SK-N-SH (cell line): ENCODE results near the gene KRTAP5-11.

Experiments
- CTCF ChIP-seq: fragments of 200-600 bp; sonication (generic); IDR thresholded peaks from 2 replicates; pipeline ENCODE4 v1.6.1; 2017; ENCODE audit warnings: antibody characterized with exemption, mild to moderate bottlenecking, moderate library complexity
- EZH2phosphoT487 ChIP-seq: fragments of 200-600 bp; sonication (generic); IDR thresholded peaks from 2 replicates; pipeline ENCODE4 v1.6.1; 2017; ENCODE audit warnings: low read depth, mixed run types, mild to moderate bottlenecking, antibody characterized with exemption, moderate library complexity, borderline replicate concordance
- FOXJ3 ChIP-seq: sonication (generic); formaldehyde crosslinking; IDR thresholded peaks from 2 replicates; pipeline ENCODE4 v1.5.1; 2020; ENCODE audit warnings: mild to moderate bottlenecking, missing genetic modification reagents
- MAX ChIP-seq: IDR thresholded peaks from 2 replicates; pipeline ENCODE4 v1.4.0; 2012; ENCODE audit warnings: low read depth
- MEF2A ChIP-seq: IDR thresholded peaks from 2 replicates; pipeline ENCODE4 v1.4.0; 2012; ENCODE audit warnings: low read depth, borderline replicate concordance
- NFIC ChIP-seq: IDR thresholded peaks from 2 replicates; pipeline ENCODE4 v1.4.0; 2012; ENCODE audit warnings: borderline replicate concordance
- POLR2AphosphoS5 ChIP-seq: IDR thresholded peaks from 2 replicates; pipeline ENCODE4 v1.6.1; 2012; ENCODE audit warnings: low read depth, low read length
- REST ChIP-seq: IDR thresholded peaks from 2 replicates; pipeline ENCODE4 v1.6.1; 2012; ENCODE audit warnings: mild to moderate bottlenecking, low read depth, low read length, moderate library complexity
- SMC3 ChIP-seq: IDR thresholded peaks from 2 replicates; pipeline ENCODE4 v1.6.1; 2012; ENCODE audit warnings: low read depth, low read length, improper control_type of control experiment

- no peak for TF ChIP-seq SMC3
- no peak for TF ChIP-seq CTCF
- no peak for TF ChIP-seq NFIC
- TF ChIP-seq MAX, result no peak
- TF ChIP-seq FOXJ3 (CRISPR knock-in tag), result no peak
- no peak for TF ChIP-seq POLR2AphosphoS5
- TF ChIP-seq REST, result no peak
- no peak for TF ChIP-seq EZH2phosphoT487
- TF ChIP-seq MEF2A, result no peak
Measured at GRCh38 chr11:71556018-71556417, 26.7 kb downstream of the KRTAP5-11 start.
